ENCODE results near the gene ENPP6.
"Not testable (repeated sequence)": the region's sequence is repeated elsewhere in the genome, so short reads cannot be mapped to it uniquely, and the experiment has no call there.

The ENPP6 gene

GRCh38 chr4:184235526-184235925 is 17.9 kb upstream of the ENPP6 start:
- DNase-seq (ENCODE audit: low read depth in 2 of 2) = no peak

DNA sequence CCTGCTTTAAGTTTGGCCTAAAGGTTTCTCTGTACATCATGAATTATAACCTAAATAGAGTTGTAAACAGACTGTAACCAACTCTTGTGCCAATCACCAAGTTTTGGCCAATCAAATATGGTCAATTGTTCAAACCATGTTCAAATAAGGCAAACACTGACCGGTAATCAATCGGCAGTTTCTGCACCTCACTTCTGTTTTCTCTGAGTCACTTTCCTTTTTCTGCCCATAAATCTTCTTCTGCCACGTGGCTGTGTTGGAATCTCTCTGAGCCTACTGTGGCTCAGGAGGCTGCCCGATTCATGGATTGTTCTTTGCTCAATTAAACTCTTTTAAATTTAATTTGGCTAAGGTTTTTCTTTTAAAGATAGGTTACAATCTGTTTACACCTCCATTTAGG is 16.5 kb upstream of the ENPP6 start:
- no peak for DNase-seq (ENCODE audit: low read depth in 2 of 2)

GRCh38 chr4:184232975-184233374 is 15.3 kb upstream of the ENPP6 start:
- DNase-seq (ENCODE audit: low read depth in 2 of 2) = no peak

- DNase-seq (ENCODE audit: low read depth in 2 of 2) = no peak
These were observed 14.5 kb upstream of the ENPP6 start for GRCh38 chr4:184232202-184232601.

- DNase-seq (ENCODE audit: low read depth in 2 of 2) = no peak
These were observed 13.9 kb upstream of the ENPP6 start for GRCh38 chr4:184231573-184231972.

GRCh38 chr4:184228056-184228705 is 10.5 kb upstream of the ENPP6 start:
- DNase-seq (ENCODE audit: low read depth in 2 of 2) = no peak

GRCh38 chr4:184216515-184216914 is 1.2 kb downstream of the ENPP6 start:
- no peak for DNase-seq (ENCODE audit: low read depth in 2 of 2)

DNA sequence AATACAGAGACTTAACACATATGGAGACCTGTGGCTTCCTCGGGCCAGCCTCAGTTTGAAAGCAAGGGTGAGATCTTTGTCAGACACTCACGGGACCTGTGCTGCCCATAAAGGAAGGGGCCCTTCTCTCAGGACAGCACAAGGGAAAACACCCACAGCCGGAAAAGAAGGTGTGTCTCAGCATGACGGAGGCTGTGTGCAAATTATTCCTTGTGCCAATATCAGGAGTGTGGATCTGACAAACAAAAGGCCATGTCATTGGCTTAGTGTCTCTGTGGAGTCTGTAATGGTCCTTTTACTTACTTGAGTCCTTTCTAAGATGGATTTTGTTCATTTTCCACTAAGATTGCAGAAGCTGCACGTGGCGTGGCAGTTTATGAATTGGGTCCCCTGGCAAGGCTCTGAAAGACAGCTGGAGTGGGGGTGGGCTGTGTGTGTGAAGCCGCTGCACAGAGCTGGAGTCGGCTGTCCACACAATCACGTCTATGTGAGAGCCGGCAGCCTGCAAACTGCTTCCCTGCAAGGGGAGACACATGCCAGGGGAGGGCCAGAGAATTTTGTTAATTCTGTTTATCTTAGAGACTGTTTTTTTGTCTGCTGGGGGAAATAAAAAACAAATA is 1.9 kb downstream of the ENPP6 start:
- no peak for DNase-seq (ENCODE audit: low read depth in 2 of 2)

GRCh38 chr4:184214931-184215330 is 2.7 kb downstream of the ENPP6 start:
- no peak for DNase-seq (ENCODE audit: low read depth in 2 of 2)

DNA sequence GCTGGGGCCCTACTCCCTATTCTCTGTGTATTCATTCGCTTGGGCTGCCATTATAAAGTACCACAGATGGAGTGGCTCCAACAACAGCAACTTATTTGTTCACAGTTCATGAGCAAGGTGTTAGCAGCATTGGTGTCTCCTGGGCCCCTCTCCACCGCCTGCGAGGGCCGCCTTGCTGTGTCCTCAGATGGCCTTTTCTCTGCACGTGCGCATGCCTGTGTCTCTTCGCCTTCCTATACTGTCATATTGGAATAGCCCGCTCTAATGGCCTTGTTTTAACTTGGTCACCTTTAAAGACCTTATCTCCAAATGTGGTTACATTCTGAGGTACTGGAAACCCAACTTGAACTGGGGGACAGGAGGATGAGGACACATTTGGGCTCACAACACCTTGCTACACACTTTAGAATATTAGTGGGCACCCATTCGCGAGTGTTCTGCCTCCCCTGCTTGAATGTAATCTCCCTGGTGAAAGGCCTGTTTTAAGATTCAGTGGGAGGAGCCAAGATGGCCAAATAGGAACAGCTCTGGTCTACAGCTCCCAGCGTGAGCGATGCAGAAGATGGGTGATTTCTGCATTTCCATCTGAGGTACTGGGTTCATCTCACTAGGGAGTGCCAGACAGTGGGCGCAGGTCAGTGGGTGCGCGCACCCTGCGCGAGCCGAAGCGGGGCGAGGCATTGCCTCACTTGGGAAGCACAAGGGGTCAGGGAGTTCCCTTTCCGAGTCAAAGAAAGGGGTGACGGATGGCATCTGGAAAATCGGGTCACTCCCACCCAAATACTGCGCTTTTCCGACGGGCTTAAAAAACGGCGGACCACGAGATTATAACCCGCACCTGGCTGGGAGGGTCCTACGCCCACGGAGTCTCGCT is 9.7 kb downstream of the ENPP6 start:
- DNase-seq (ENCODE audit: low read depth in 2 of 2) = not testable (repeated sequence)

DNA sequence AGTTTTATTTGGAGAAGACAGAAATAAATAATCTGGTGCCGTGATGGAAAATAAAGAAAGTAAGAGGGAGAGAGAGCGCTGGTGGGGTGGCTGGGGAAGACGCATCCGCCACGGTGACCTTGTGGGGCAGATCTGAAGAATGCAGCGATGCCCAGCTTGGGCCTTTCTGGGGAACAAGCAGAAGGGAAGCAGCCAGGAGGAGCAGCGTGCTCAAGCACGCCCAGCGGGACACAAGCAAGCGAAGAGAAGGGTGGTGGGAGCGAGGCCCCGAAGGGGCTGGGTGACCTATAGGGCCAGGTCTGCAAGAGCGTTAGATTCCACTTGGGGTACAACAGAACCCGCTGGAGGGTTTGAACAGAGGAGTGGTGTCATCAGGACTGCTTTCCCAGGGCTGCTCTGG is 12.4 kb downstream of the ENPP6 start:
- DNase-seq (ENCODE audit: low read depth in 2 of 2) = no peak

GRCh38 chr4:184203300-184203699 is 14.4 kb downstream of the ENPP6 start:
- no peak for DNase-seq (ENCODE audit: low read depth in 2 of 2)

- no peak for DNase-seq (ENCODE audit: low read depth in 2 of 2)
These were observed 16.5 kb downstream of the ENPP6 start for GRCh38 chr4:184201179-184201578.

DNA sequence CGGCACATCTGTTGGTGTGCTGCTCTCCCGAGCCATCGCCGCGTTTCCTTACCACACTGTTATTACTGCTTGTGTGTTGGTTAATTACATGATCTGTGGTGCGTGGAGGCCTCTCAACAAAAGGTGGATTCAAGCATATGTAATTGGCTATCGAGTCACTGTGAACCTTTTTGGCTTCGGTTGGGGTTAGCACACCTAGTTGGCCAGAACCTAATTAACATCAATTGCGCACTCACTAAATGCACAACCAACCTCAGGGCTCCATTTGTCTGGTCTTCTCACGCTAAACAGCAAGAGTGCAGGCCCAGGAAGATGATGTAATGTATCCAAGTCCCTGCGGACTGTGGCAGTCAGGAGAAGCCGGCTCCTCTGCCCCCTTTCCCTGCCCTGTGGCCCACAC is 17.4 kb downstream of the ENPP6 start:
- no peak for DNase-seq (ENCODE audit: low read depth in 2 of 2)

DNA sequence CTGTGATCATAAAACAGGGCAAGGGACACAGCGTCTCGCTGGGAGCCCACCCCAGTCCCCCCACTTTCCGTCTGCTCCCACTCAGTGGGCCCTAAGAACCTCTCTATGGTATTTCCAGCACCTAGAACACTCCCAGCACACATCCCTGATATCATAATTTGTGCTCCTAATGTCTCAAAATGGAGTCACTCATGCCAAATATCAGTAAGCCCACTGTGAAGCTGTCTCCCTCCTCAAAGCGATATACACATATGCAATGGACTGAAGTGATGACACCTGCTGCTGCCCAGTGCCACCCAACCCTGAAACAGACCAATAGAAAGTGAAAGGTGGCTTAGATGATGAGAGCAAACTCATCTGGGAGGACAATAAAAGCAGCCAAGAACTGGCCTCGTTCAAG is 17.9 kb downstream of the ENPP6 start:
- no peak for DNase-seq (ENCODE audit: low read depth in 2 of 2)

DNA sequence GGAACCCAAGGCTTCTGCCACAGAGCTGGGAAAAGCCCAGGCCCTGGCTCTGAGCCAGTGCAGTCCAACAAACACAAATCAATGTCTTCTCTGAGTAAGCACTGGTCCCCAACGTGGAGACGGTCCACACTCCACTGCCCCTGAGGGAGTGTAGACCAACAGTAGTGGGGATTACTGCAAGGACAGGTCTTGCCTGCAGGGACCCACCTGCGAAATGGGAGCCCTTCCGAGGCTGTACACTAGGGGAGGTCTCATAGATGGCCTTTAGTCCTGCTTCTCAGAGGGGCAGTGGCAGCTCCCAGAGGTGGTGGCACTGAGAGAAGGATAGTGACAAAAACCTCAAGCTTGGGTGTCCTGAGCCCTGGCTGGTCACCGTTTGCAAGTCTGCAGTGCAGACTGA is 19.5 kb downstream of the ENPP6 start:
- DNase-seq (ENCODE audit: low read depth in 2 of 2) = no peak

- no peak for DNase-seq (ENCODE audit: low read depth in 2 of 2)
These were observed 20.1 kb downstream of the ENPP6 start for GRCh38 chr4:184197536-184198082.

GRCh38 chr4:184196730-184197385 is 20.8 kb downstream of the ENPP6 start:
- DNase-seq (ENCODE audit: low read depth in 2 of 2) = no peak

- DNase-seq (ENCODE audit: low read depth in 2 of 2) = no peak
These were observed 23.8 kb downstream of the ENPP6 start for GRCh38 chr4:184193556-184194525.

GRCh38 chr4:184192933-184193332 is 24.7 kb downstream of the ENPP6 start:
- no peak for DNase-seq (ENCODE audit: low read depth in 2 of 2)

DNA sequence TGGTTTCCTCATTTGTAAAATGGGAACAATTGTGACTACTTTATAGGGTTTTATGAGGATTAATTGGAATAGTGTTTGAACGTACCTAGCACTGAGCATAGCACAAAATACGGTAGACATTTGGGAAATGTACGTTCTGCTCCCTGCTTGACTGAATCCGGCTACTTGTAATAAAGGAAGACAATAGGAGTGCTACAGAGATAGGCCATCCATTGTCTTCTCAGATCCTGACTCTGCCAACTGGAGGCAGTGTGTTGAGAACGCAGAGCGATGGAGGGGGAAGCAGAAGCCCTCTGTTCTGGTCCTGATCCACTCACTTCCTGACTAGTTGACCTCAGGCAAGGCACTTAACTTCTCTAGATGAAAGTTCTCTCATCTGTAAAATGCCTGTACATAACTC is 26.4 kb downstream of the ENPP6 start:
- no peak for DNase-seq (ENCODE audit: low read depth in 2 of 2)

Measured in stimulated activated CD4-positive, alpha-beta T cell treated with anti-CD3 and anti-CD28 coated beads, Interleukin-1b, Interleukin-23, amount 100 ng/mL, for 1 hour (primary cell).